NCI-H2081 (cell line): ENCODE data around the gene GAA.

Experiments
- DNase-seq, 2 experiments: peaks; one replicate each; lab custom pipeline; 2025; lab: John Stamatoyannopoulos, UW

Gene GAA

GRCh38 chr17:80117491-80118401 is 16.4 kb downstream of the GAA start:
- no peak for DNase-seq

DNA sequence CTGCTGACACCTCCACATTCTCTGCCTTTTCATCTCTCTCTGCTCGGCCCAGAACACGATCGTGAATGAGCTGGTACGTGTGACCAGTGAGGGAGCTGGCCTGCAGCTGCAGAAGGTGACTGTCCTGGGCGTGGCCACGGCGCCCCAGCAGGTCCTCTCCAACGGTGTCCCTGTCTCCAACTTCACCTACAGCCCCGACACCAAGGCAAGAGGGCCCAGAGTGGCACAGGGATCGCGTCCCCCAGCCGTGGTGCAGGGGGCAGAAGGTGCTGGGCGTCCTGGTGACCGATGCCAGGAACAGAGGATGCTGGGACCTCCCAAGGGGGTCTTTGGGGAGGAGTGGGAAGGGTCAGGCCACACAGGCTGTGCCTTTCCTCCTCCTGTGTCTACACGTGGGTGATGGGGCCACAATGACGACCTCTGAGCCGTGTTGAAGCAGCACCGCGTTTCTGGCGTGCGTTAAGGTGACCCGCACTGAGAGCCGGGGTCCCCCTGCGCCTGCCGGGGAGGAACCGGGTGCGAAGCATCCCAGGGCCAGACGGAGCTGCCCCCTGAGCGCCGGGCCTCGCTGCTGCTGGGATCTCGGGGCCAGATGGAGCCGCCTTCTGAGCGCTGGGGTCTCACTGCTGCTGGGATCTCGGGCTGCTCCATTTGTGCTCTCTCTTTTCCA is 17.4 kb downstream of the GAA start:
- DNase-seq = no peak

DNA sequence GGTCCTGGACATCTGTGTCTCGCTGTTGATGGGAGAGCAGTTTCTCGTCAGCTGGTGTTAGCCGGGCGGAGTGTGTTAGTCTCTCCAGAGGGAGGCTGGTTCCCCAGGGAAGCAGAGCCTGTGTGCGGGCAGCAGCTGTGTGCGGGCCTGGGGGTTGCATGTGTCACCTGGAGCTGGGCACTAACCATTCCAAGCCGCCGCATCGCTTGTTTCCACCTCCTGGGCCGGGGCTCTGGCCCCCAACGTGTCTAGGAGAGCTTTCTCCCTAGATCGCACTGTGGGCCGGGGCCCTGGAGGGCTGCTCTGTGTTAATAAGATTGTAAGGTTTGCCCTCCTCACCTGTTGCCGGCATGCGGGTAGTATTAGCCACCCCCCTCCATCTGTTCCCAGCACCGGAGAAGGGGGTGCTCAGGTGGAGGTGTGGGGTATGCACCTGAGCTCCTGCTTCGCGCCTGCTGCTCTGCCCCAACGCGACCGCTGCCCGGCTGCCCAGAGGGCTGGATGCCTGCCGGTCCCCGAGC is 17.9 kb downstream of the GAA start:
- DNase-seq = no peak

- no peak for DNase-seq
These were observed 18.5 kb downstream of the GAA start for GRCh38 chr17:80119839-80120238.

- DNase-seq = no peak
These were observed 20.7 kb downstream of the GAA start for GRCh38 chr17:80122026-80122575.

DNA sequence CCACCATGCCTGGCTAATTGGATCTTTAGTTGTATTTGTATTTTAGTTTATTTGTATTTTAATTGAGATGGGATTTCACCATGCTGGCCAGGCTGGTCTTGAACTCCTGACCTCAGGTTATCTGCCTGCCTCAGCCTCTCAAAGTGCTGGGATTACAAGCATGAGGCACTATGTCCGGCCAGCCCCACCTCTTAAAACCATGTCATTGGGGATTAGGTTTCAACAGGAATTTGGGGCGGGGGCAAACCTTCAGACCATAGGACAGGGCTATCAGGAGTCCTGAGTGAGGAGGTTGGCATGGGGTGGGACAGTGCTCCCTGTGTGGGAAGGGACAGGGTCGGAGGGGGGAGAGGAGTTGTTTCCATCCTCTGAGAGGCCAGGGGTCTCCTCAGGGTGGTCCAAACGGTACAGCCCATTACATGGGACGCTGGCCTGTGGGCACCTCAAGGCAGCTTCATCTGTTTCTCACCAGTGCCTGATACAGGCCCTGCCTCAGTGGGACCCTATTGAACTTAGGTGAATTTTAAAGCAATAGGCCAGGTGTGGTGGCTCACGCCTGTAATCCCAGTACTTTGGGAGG is 21.6 kb downstream of the GAA start:
- no peak for DNase-seq

- DNase-seq = no peak
These were observed 22.4 kb downstream of the GAA start for GRCh38 chr17:80123791-80124190.

- no peak for DNase-seq
These were observed 23.1 kb downstream of the GAA start for GRCh38 chr17:80124351-80124981.

DNA sequence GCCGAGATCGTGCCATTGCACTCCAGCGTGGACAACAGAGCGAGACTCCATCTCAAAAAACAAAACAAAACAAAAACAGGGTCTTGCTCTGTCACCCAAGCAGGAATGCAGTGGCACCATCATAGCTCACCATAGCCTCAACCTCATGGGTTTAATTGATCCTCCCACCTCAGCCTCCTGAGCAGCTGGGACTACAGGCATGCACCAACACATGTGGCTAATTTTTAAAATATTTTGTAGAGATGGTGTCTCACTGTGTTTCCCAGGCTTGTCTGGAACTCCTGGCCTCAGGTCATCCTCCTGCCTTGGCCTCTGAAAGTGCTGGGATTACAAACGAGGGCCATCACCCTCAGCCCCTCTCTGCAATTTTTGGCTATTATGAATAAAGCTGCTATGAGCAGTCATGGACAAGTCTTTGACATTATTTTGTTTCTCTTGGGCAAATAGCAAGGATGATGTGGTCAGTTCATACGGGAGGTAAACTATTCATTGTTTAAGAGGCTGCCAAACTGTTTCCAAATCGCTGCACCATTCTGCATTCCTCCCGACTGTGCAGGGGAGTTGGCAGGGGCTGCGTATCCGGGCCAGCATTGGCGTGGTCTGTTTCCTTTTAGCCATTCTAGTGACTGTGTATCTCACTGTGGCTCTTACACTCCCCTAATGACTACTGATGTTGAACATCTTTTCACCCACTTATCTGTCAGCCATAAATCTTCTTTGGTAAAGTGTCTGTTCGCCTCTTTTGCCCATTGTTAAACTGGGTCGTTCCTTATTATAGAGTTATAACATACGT is 24.5 kb downstream of the GAA start:
- DNase-seq = no peak

DNA sequence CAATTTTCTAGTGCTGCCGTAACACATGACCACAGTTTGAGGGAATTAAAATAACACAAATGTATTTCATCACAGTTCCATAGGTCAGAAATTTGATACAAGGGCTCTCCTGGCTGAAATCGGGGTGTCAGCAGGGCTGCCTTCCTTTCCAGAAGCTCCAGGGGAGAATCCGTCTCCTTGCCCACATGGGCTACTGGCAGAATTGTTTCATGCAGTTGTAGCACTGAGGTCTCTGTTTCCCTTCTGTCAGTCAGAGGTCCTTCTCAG is 25.0 kb downstream of the GAA start:
- no peak for DNase-seq

- no peak for DNase-seq
These were observed 27.7 kb downstream of the GAA start for GRCh38 chr17:80129006-80129565.

- no peak for DNase-seq
These were observed 29.6 kb downstream of the GAA start for GRCh38 chr17:80130992-80131391.

DNA sequence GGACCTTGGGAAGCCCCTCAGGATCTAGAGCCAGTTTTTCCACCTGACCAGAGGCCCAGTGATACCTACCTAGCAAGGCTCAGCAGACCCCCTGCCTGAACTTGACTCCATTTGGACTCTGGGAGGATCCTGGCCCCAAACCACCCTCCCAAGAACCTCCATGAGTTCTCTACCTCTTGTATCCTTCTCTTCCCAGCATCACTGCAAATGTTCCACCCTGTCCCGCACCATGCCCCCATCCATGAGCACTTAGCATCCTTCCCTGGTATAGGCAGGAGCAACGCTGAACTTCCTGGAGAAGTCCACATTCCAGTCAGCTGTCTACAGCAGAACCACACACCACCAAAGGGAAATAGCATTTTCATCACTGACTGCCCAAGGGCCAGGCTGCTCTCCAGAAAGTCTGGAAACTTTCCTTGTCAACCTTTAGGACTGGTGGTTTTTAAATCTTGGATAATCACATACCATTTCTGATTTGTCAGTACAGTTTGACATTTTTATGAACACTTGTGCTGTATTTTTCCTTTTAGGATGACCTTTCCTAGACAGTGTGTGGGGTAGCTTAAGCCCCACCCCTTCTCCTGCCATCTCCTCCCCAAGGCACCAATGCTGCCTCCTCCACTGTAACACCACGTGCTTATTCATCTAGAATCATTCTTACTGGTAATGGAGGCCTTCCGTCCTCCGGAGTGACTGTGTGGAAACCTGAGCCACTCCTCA is 31.7 kb downstream of the GAA start:
- no peak for DNase-seq

- no peak for DNase-seq
These were observed 32.2 kb downstream of the GAA start for GRCh38 chr17:80133626-80133970.

- DNase-seq = no peak
These were observed 35.8 kb downstream of the GAA start for GRCh38 chr17:80137131-80137530.

GRCh38 chr17:80138856-80139426 is 37.6 kb downstream of the GAA start:
- DNase-seq = no peak

DNA sequence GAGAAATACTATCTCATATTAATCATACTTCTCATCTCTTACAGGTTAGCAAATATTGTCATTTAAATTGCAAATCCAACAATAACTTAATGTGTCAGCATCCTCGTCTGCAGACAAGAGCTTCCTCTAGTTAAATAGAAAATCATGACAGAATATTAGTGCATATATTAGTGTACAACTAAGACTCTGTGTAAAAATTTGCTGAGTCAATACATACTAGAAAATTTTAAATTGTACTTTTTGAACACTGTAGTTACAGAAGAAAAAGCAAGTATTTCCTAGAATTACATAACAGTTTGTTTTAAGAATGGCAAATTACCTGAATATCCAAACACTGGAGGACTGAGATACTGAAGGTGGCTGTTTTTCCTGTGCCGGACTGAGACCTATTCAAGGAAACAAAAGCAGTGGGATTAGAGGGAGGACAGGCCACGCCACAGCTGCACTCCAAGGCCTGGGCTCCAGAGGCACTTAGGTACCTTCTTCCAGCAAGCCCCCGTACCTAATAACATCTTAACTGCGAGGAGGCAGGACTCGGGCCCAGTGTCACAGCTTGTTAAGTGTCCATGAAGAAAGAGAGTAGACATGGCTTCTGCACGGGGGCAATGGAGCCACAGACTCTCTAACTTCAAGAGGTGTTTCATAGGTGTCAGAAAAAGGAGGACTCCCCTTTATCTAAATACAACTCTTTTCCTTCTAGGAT is 40.2 kb downstream of the GAA start:
- DNase-seq = no peak

DNA sequence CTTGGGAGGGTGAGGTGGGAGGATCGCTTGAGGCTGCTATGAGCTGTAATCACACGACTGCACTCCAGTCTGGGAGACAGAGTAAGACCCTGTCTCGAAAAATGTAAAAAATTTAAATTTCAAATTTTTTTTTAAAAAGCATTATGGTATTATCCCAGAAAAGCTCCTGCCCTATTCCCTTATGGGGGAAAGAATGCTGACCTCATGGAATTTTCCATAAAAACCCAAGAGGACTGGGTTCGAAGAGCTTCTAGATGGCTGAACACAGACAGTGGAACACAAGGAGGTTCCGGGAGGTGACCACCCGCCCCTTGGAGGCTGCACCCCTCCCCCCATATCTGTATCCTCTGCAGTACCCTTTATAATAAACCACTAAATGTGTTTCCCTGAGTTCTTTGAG is 41.5 kb downstream of the GAA start:
- no peak for DNase-seq
